ENCODE measurements around the gene SLC2A9.

Gene SLC2A9

DNA sequence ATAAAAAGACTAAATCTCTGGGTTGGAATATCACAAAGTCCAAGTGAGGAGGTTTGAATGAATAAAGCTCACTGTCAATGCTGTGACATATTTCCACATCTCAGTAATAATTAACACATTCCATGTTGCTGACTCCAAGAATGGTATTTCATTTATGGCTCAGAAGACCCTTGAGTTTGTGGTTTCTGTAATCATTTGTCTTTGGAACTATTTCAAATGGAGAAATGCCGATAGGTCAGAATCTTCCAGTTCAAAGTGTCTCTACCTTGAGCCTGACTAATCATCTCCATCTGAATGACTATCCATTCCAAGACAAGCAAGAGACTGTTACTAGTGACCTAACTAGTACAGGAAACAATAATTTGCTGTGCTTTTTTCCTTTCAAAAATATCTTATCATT, 24.2 kb upstream of the SLC2A9 start:
- no peak for DNase-seq (ENCODE audit: low read depth, low spot score)

GRCh38 chr4:10041036-10041435, 19.7 kb upstream of the SLC2A9 start:
- no peak for DNase-seq (ENCODE audit: low read depth, low spot score)

DNA sequence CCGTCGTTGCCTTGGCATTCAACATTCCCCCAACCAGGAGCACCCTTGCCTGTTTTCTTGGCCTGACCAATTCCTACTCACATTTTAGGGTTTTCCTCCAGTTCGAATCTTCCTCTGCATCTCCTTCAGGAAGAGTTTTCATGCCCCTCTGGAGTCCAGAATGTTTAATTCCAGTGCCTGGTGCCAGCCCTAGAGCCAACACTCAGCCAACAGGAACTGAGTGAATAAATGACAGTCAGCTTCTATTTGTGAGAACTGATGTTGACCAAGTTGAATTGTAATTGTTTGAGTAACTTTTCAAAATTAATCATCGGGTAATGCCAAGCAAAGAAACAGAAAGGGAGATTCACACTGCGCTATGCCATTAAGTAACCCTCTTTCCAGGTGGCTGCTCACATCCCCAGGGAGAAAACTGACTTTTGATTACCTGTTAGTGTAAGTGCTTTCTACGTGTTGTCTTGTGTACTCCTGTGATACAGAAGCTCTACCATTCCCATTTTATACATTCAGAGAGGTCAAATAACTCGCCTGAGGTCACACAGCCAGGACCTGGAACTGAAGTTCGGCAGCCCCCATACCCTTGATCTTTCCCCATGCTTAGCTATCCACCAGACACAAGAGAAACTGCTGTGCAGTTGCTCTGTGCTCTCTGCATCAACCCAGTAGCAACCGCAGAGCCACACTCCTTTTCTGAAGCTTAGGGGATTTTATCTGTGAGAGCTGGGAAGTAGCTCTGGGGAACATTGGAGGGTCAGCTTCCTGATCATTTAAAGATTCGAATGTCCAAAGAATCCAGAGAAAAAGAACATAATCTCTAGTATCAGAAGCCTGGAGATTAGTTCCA, 19.0 kb upstream of the SLC2A9 start:
- no peak for DNase-seq (ENCODE audit: low read depth, low spot score)

DNA sequence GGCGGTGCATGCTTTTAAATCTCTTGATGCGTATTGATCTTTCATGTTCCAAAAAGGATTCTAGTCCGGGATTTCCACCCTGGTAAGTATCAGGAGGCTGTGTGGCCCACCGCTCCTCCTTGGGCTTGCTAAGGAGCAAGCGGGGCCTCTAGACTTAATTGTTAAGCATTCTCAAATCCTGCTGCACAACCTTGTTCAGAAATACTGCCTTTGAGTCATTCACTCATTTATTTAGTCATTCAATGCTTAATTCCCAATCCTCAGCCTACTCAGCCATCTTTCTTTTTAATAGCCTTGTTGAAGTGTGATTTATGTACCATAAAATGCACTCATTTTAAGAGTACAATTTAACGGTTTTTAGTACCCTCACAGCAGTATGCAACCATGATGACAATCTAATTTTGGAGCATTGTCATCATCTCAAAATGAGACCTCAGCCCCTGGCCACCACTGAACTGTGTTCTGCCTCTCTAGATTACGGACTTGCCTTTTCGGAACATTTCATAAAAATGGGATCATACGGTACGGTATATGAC, 15.6 kb upstream of the SLC2A9 start:
- no peak for DNase-seq (ENCODE audit: low read depth, low spot score)

- no peak for DNase-seq (ENCODE audit: low read depth, low spot score)
These were observed 13.8 kb upstream of the SLC2A9 start for GRCh38 chr4:10035130-10035529.

DNA sequence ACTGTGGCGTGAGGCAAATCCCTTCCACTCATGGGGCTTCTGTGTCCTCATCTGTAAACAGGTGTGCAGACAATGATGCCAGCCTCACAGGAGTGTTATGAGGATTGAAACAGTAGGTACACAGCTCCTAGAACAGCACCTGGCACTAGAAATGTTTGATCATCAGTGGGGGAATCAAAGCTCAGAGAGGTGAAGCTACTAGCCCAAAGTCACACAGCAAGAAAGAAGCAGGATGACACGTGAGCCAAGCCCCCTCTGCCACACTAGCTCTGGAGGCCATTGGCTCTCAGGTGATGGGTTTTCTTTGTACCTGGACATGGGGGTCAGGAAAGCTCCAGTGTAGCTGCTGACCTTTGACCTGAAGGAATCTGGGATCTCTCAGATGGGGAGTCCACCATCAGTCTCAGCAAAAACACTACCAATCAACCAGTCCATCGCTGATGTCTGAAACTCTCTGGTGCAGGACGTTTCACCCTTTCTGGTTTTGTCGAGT, 13.4 kb upstream of the SLC2A9 start:
- DNase-seq (ENCODE audit: low read depth, low spot score) = no peak

DNA sequence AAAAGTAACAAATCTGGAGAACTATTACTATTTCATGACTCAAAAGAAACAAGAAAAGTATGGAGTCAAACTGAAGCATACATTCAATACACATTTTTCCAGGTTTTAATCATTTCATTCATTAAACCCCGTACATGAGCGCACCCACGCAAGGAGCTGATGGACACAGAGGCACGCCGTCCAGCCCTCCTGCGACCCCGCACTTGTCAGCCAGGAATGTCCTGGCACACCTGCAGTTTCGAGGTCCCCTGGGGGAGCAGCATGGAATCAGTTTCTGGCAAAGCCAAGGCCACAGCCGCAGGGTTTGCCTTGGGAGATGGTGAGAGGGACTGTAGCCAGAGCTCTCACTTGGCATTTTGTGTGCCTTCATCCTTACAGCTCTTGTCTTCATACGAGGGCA, 12.8 kb upstream of the SLC2A9 start:
- no peak for DNase-seq (ENCODE audit: low read depth, low spot score)

- DNase-seq (ENCODE audit: low read depth, low spot score) = no peak
These were observed 12.0 kb upstream of the SLC2A9 start for GRCh38 chr4:10033191-10033881.

DNA sequence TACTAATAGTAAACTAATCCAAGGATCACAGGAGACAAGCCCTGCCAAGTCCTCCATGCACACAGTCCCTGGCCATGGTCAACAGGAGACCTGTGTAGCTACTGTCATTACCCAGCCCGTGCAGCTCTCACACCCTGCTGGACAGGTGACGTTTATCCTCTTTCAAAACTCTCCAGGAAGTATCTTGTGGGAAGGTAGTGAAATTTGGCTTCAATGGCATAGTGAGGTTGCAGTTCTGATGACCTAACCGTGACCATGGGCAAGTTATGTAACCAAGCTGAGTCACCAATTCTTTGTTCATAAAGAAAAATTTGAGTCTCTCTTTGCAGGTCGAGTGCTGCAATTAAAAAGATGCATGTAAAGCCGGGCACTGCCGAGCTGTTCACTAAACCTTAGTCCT, 11.3 kb upstream of the SLC2A9 start:
- DNase-seq (ENCODE audit: low read depth, low spot score) = no peak

DNA sequence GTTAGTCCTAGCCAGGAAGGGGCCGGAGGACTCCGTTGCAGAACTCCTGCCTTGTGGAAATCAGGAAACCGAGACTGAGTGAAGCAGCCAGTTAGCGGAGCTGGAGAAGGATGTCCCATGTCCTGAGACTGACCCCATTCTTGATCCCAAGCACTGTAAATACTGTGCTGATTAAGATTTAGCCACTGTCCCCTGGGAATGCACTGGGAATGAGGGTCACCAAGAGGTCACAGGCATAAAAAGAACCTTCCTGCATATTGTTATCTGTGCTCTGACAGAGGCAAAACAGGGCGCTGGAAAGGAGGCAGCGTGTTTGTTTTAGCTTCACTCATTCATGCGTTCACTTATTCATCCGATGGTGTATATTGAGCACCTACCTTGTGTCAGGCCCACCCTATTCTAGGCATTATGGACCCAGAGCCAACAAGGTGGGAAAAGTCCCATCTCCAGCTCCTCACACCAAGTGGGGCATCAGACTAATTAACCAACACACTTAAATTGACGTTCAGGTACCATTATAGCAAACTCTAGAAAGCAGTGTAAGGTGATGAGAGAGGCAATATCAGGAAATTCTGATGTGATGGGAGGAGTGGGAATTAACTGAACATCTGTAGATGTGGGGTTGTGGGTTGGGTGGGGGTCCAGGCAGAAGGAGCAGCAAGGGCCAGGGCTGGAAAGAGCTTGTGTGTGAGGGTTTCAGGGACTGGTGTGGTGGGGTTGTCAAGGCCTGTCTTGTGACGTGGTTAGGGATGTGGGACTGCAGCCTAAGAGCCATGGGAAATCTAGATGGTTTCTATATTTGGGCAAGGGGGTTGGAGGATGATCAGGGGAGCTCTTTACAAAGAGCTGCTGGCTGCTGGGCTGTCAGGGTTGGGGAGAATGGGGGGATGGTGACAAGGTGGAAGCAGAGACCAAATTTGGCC, 10.6 kb upstream of the SLC2A9 start:
- no peak for DNase-seq (ENCODE audit: low read depth, low spot score)

DNA sequence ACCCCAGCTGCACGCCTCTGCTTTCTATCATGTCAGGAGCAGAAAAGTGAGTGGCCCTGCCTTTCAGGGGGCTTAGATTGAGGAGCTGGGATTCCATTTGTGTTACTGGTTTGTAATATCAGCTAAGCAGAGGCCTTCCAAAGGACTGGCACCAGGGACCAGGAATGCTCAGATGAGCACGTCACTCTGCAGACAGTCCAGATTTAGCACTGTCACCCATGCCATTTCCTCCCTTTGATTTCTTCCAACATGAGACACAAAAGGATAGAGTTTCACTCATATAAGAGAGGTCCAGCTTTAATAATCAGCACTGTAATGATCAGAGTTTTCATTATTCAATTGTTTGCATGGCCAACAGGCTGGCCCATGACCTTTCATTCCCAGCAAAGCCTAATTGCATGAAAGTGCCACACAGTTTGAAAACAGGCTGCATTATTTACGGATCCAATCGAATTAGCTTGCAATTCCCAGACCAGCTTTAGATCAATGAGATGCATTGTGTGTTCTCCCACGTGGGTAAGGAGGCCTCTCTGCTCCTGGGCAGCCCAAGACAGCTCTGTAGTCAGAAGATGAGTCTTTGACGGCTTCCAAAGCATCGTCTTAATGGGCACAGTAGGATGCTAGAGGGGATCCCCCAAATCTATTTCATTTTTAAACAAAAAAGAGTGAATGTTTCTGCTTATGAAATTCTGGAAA, 9.8 kb upstream of the SLC2A9 start:
- no peak for DNase-seq (ENCODE audit: low read depth, low spot score)

GRCh38 chr4:10029403-10029802, 8.1 kb upstream of the SLC2A9 start:
- no peak for DNase-seq (ENCODE audit: low read depth, low spot score)

- no peak for DNase-seq (ENCODE audit: low read depth, low spot score)
These were observed 7.6 kb upstream of the SLC2A9 start for GRCh38 chr4:10028910-10029309.

GRCh38 chr4:10026485-10026884, 5.2 kb upstream of the SLC2A9 start:
- DNase-seq (ENCODE audit: low read depth, low spot score) = no peak

GRCh38 chr4:10025230-10025806, 4.0 kb upstream of the SLC2A9 start:
- DNase-seq (ENCODE audit: low read depth, low spot score) = no peak

- no peak for DNase-seq (ENCODE audit: low read depth, low spot score)
These were observed 3.0 kb upstream of the SLC2A9 start for GRCh38 chr4:10024303-10024702.

- no peak for DNase-seq (ENCODE audit: low read depth, low spot score)
These were observed 2.5 kb upstream of the SLC2A9 start for GRCh38 chr4:10023806-10024205.

GRCh38 chr4:10023050-10023419, 1.7 kb upstream of the SLC2A9 start:
- no peak for DNase-seq (ENCODE audit: low read depth, low spot score)

GRCh38 chr4:10022346-10023049, 1.2 kb upstream of the SLC2A9 start:
- no peak for DNase-seq (ENCODE audit: low read depth, low spot score)

- DNase-seq (ENCODE audit: low read depth, low spot score) = no peak
These were observed 341 bp upstream of the SLC2A9 start for GRCh38 chr4:10021653-10022023.

Data from iPS DF 19.7 (cell line).